ENCODE results near the gene MCUR1. TPM values are rescaled to one million over a fixed set of nuclear protein-coding genes. Genes with fewer than 3 reads are reported as not detected.

Gene MCUR1
- total and polyA plus RNA-seq, 2 donors (not counting 1 experiment from before 2014, with no cell fraction given), result 4.6 to 10.6 TPM

DNA sequence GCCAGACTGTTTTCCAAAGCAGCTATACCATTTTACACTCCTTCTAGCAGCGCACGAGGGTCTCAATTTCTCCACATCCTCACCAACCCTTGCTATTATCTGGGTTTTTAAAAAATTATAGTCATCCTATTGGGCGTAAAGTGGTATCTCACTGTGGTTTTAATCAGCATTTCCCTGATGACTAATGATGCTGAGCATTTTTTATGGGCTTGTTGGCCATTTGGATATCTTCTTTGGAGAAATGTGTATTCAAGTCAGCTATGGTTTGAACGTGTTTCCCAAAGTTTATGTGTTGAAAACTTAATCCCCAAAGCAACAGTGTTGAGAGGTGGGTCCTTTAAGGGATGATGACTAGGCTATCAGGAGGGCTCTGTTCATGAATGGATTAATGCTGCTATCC, 6.7 kb downstream of the MCUR1 start:
- H3K4me2 ChIP-seq (replicated peaks; ENCODE audit: low read depth, low read length, poor library complexity, severe bottlenecking), result no peak overlapping the region
- CTCF ChIA-PET, result interaction anchor here (1.2 to 1.7 kb wide), 3 partner anchors 11 to 66 kb away, joined by 3 to 6 read pairs (median 3); no protein-coding TSS in a partner anchor

DNA sequence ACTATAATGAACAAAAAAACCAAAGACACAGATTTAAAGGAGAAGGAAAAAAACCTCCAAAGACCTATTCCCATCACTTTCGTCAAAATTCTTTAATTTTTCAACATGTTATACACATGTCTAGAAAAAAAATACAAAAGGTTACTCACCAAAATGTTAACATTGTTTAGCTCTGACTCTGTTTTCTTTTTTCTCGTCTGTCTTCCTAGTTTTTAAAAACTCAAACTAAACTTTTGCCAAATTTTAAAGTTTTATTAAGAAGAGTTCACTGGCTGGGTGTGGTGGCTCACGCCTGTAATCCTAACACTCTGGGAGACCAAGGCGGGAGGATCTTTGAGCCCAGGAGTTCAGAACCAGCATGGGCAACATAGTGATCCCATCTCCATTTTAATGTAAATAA, 10.8 kb downstream of the MCUR1 start:
- POLR2A ChIA-PET, result no interaction called here

More for the DNA sequence above, 6.7 kb downstream of the MCUR1 start:
- H3K27ac ChIP-seq (ENCODE audit: low read length in 2 of 2), result no peak overlapping the region
- no peaks in the 10 kb centered on the region for H3K27me3 Mint-ChIP-seq
- H3K4me1 ChIP-seq (ENCODE audit: control insufficient read depth in 2 of 2, insufficient read depth in 2 of 2, low read length in 2 of 2), result peaks cover 0 to 8% of the 10 kb centered on the region in 2 donors
- H3K4me3 ChIP-seq (ENCODE audit: control extremely low read depth in 1 of 5, extremely low read depth in 1 of 5, insufficient read depth in 1 of 5, low read depth in 2 of 5, low read length in 4 of 5), result no peak overlapping the region
- ATAC-seq (ENCODE audit: low read depth), result no peak
- H3K36me3 ChIP-seq (replicated peaks in 1 of 2; ENCODE audit: control extremely low read depth in 1 of 2, control insufficient read depth in 1 of 2, extremely low read depth in 1 of 2, insufficient read depth in 2 of 2, low read length in 1 of 2), result peaks cover 2 to 3% of the 10 kb centered on the region in 2 experiments
- H3K79me2 ChIP-seq (ENCODE audit: control insufficient read depth, insufficient read depth, low read length), result peaks cover 15% of the 10 kb centered on the region
- no peak overlapping the region for H2AFZ ChIP-seq (ENCODE audit: insufficient read depth, low read depth, low read length, poor library complexity, severe bottlenecking)
- WGBS (ENCODE audit: insufficient coverage), result no CpG with 5 or more reads among the region's 4 CpGs
- H4K20me1 ChIP-seq (ENCODE audit: control insufficient read depth, insufficient read depth, low read length, poor library complexity, severe bottlenecking), result no peaks in the 10 kb centered on the region
- H3K27me3 ChIP-seq (replicated peaks in 1 of 4; ENCODE audit: control extremely low read depth in 1 of 4, control insufficient read depth in 3 of 4, insufficient read depth in 4 of 4, low read length in 3 of 4), result no peaks in the 10 kb centered on the region
- no peak for DNase-seq
- TF ChIP-seq, protein P1, sequence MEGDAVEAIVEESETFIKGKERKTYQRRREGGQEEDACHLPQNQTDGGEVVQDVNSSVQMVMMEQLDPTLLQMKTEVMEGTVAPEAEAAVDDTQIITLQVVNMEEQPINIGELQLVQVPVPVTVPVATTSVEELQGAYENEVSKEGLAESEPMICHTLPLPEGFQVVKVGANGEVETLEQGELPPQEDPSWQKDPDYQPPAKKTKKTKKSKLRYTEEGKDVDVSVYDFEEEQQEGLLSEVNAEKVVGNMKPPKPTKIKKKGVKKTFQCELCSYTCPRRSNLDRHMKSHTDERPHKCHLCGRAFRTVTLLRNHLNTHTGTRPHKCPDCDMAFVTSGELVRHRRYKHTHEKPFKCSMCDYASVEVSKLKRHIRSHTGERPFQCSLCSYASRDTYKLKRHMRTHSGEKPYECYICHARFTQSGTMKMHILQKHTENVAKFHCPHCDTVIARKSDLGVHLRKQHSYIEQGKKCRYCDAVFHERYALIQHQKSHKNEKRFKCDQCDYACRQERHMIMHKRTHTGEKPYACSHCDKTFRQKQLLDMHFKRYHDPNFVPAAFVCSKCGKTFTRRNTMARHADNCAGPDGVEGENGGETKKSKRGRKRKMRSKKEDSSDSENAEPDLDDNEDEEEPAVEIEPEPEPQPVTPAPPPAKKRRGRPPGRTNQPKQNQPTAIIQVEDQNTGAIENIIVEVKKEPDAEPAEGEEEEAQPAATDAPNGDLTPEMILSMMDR (IDR thresholded peaks at IDR 0.05), result no peak
- TF ChIP-seq EZH2 (IDR thresholded peaks at IDR 0.05; ENCODE audit: borderline replicate concordance, insufficient read depth, low read depth, low read length, poor library complexity, severe bottlenecking), result no peak
- H3K4me3 Mint-ChIP-seq, result no peak overlapping the region
- no peak overlapping the region for H3K9ac ChIP-seq (ENCODE audit: low read length)
- no peak overlapping the region for H3K27ac Mint-ChIP-seq
- no peaks in the 10 kb centered on the region for H3K9me3 Mint-ChIP-seq (ENCODE audit: insufficient read depth)
- POLR2A ChIA-PET, result no interaction called here
- H3K4me1 Mint-ChIP-seq, result peaks cover 16% of the 10 kb centered on the region
- H3K9me3 ChIP-seq (ENCODE audit: control extremely low read depth in 1 of 3, control insufficient read depth in 2 of 3, insufficient read depth in 1 of 3, low read length in 2 of 3), result no peaks in the 10 kb centered on the region
- intact Hi-C loops (cut with micrococcal nuclease), result no loop called here

More for the DNA sequence above, 10.8 kb downstream of the MCUR1 start:
- CTCF ChIA-PET, result no interaction called here
- Mint-ChIP-seq H3K27me3 (no peaks in the 10 kb centered on the region), H3K27ac (no peak overlapping the region), H3K4me3 (no peak overlapping the region), H3K4me1 (no peaks in the 10 kb centered on the region), H3K9me3 (ENCODE audit: insufficient read depth) (no peaks in the 10 kb centered on the region)
- DNase-seq, result no peak
- no peak overlapping the region for H2AFZ ChIP-seq (ENCODE audit: insufficient read depth, low read depth, low read length, poor library complexity, severe bottlenecking)
- H3K4me3 ChIP-seq (ENCODE audit: control extremely low read depth in 1 of 5, extremely low read depth in 1 of 5, insufficient read depth in 1 of 5, low read depth in 2 of 5, low read length in 4 of 5), result no peak overlapping the region
- H3K9me3 ChIP-seq (ENCODE audit: control extremely low read depth in 1 of 3, control insufficient read depth in 2 of 3, insufficient read depth in 1 of 3, low read length in 2 of 3), result no peaks in the 10 kb centered on the region
- peaks cover 4 to 15% of the 10 kb centered on the region in 2 experiments for H3K36me3 ChIP-seq (replicated peaks in 1 of 2; ENCODE audit: control extremely low read depth in 1 of 2, control insufficient read depth in 1 of 2, extremely low read depth in 1 of 2, insufficient read depth in 2 of 2, low read length in 1 of 2)
- no CpG with 5 or more reads among the region's 4 CpGs for WGBS (ENCODE audit: insufficient coverage)
- H3K27me3 ChIP-seq (replicated peaks in 1 of 4; ENCODE audit: control extremely low read depth in 1 of 4, control insufficient read depth in 3 of 4, insufficient read depth in 4 of 4, low read length in 3 of 4), result no peaks in the 10 kb centered on the region
- H3K27ac ChIP-seq (ENCODE audit: low read length in 2 of 2), result no peak overlapping the region
- H3K79me2 ChIP-seq (ENCODE audit: control insufficient read depth, insufficient read depth, low read length), result no peaks in the 10 kb centered on the region
- TF ChIP-seq EZH2 (IDR thresholded peaks at IDR 0.05; ENCODE audit: borderline replicate concordance, insufficient read depth, low read depth, low read length, poor library complexity, severe bottlenecking), result no peak
- TF ChIP-seq, protein P1 (IDR thresholded peaks at IDR 0.05), result no peak
- ATAC-seq (ENCODE audit: low read depth), result no peak
- H3K4me1 ChIP-seq (ENCODE audit: control insufficient read depth in 2 of 2, insufficient read depth in 2 of 2, low read length in 2 of 2), result no peaks in the 10 kb centered on the region
- H3K9ac ChIP-seq (ENCODE audit: low read length), result no peak overlapping the region
- no peak overlapping the region for H3K4me2 ChIP-seq (replicated peaks; ENCODE audit: low read depth, low read length, poor library complexity, severe bottlenecking)
- intact Hi-C loops (cut with micrococcal nuclease), result no loop called here
- H4K20me1 ChIP-seq (ENCODE audit: control insufficient read depth, insufficient read depth, low read length, poor library complexity, severe bottlenecking), result no peaks in the 10 kb centered on the region
